PC-3 (cell line): ENCODE results near the gene NCCRP1. TPM values are rescaled to one million over a fixed set of nuclear protein-coding genes. Genes with fewer than 3 reads are reported as not detected.

ENCODE experiments used
- ATAC-seq: fragments of 200-7000 bp; cut with Tn5 transposase; 2 replicates; pipeline ENCODE4 v1.9.1; 2020; ENCODE audit warnings: mild to moderate bottlenecking, moderate library complexity
- BruUV-seq: library from RNA; stranded (reverse); fragments of 400-500 nt; replicated peaks from 2 replicates; lab custom pipeline; 2021; lab: Mats Ljungman, UMichigan
- CTCF ChIA-PET: fragments of 300-600 bp; sonication (Branson Sonifier 250); formaldehyde crosslinking; loops from one replicate; lab custom pipeline; 2022; ENCODE audit warnings: antibody characterized with exemption; lab: Charles Lee
- POLR2A ChIA-PET: fragments of 300-600 bp; sonication (Branson Sonifier 250); formaldehyde crosslinking; loops from one replicate; lab custom pipeline; 2022; ENCODE audit warnings: antibody characterized with exemption; ENCODE audit not compliant: unreplicated experiment; lab: Charles Lee
- DNase-seq: peaks from one replicate; pipeline ENCODE4 v3.0.0-alpha.2; 2015
- H2AFZ ChIP-seq: fragments of 300-600 bp; sonication (generic); 2 replicates; pipeline ENCODE4 v1.6.0; 2016; ENCODE audit warnings: antibody characterized with exemption, low read length
- H3F3A ChIP-seq: fragments of 300-600 bp; sonication (generic); one replicate; pipeline ENCODE4 v1.6.0; 2017; ENCODE audit warnings: antibody characterized with exemption, low read length, control low read depth, mild to moderate bottlenecking; ENCODE audit not compliant: unreplicated experiment
- H3K27ac ChIP-seq: fragments of 300-600 bp; sonication (generic); 2 replicates; pipeline ENCODE4 v1.5.1; 2016; ENCODE audit warnings: mild to moderate bottlenecking, low read length
- H3K27me3 ChIP-seq: fragments of 300-600 bp; sonication (generic); 2 replicates; pipeline ENCODE4 v1.6.1; 2016; ENCODE audit warnings: low read length, mixed read lengths
- H3K36me3 ChIP-seq: fragments of 300-600 bp; sonication (generic); 2 replicates; pipeline ENCODE4 v1.6.1; 2016; ENCODE audit warnings: low read depth, mixed run types, low read length, mixed read lengths
- H3K4me1 ChIP-seq: fragments of 300-600 bp; sonication (generic); 2 replicates; pipeline ENCODE4 v1.5.1; 2016; ENCODE audit warnings: low read length; ENCODE audit not compliant: insufficient read depth
- H3K4me2 ChIP-seq: fragments of 300-600 bp; sonication (generic); 2 replicates; pipeline ENCODE4 v1.6.0; 2016; ENCODE audit warnings: low read length
- H3K4me3 ChIP-seq: fragments of 300-600 bp; sonication (generic); 2 replicates; pipeline ENCODE4 v1.5.1; 2016; ENCODE audit warnings: mild to moderate bottlenecking, low read length, mixed read lengths
- H3K79me2 ChIP-seq: fragments of 300-600 bp; sonication (generic); 2 replicates; pipeline ENCODE4 v1.6.1; 2017; ENCODE audit warnings: low read length, mixed read lengths
- H3K9ac ChIP-seq: fragments of 300-600 bp; sonication (generic); 2 replicates; pipeline ENCODE4 v1.6.0; 2016; ENCODE audit warnings: mild to moderate bottlenecking, low read length
- H3K9me2 ChIP-seq: fragments of 300-600 bp; sonication (generic); replicated peaks from 2 replicates; pipeline ENCODE4 v1.6.1; 2016; ENCODE audit warnings: mixed run types, low read length, mixed read lengths
- H3K9me3 ChIP-seq: fragments of 300-600 bp; sonication (generic); 2 replicates; pipeline ENCODE4 v1.6.1; 2016; ENCODE audit warnings: low read length, mixed read lengths
- H4K20me1 ChIP-seq: fragments of 300-600 bp; sonication (generic); 2 replicates; pipeline ENCODE4 v1.6.1; 2016; ENCODE audit warnings: low read length, mixed read lengths
- CTCF ChIP-seq: fragments of 300-600 bp; sonication (generic); conservative IDR thresholded peaks from 2 replicates; pipeline ENCODE4 v1.5.1; 2017; ENCODE audit warnings: antibody characterized with exemption, low read depth, mild to moderate bottlenecking, low read length
- EZH2 ChIP-seq: fragments of 300-600 bp; sonication (generic); IDR thresholded peaks from one replicate; pipeline ENCODE4 v1.6.1; 2017; ENCODE audit warnings: antibody characterized with exemption, mild to moderate bottlenecking, low read length; ENCODE audit not compliant: unreplicated experiment
- EZH2phosphoT487 ChIP-seq: fragments of 300-600 bp; sonication (generic); IDR thresholded peaks from 2 replicates; pipeline ENCODE4 v1.6.1; 2018; ENCODE audit warnings: mild to moderate bottlenecking, antibody characterized with exemption, low read length, borderline replicate concordance
- intact Hi-C: fragments of 100-400 bp; cut with micrococcal nuclease; formaldehyde crosslinking; loops from 2 replicates; pipeline ENCODE4 v1.9.0; 2023
- total RNA-seq: library from RNA; depleted of rRNA; stranded (reverse); fragments of >200 nt; gene quantifications from 2 replicates; pipeline ENCODE4 v1.2.3, GENCODE V29; 2014

Gene NCCRP1
- total RNA-seq, 1 experiment from 2014 or later: 2.2 TPM

GRCh38 chr19:39157275-39157996 is 39.3 kb upstream of the NCCRP1 start:
- no peak for TF ChIP-seq EZH2
- TF ChIP-seq CTCF: no peak
- TF ChIP-seq EZH2phosphoT487: no peak
- no TSS peak for BruUV-seq
- Histone ChIP-seq H3K27me3 (no peaks in the 10 kb centered on the region), H3F3A (no peaks in the 10 kb centered on the region), H3K36me3 (no peaks in the 10 kb centered on the region), H3K27ac (no peak overlapping the region), H3K4me3 (no peak overlapping the region), H3K79me2 (peaks cover 67% of the 10 kb centered on the region), H3K4me2 (no peak overlapping the region), H4K20me1 (no peaks in the 10 kb centered on the region), H3K9me2 (no peaks in the 10 kb centered on the region), H3K4me1 (peaks cover 46% of the 10 kb centered on the region), H2AFZ (no peak overlapping the region), H3K9ac (no peak overlapping the region), H3K9me3 (no peaks in the 10 kb centered on the region)
- DNase-seq (no peak), ATAC-seq (no peak)
- intact Hi-C loops: no loop called here
- POLR2A ChIA-PET: no interaction called here
- CTCF ChIA-PET: no interaction called here

GRCh38 chr19:39157997-39158389 is 38.8 kb upstream of the NCCRP1 start:
- Histone ChIP-seq H3K9me3 (no peaks in the 10 kb centered on the region), H2AFZ (no peak overlapping the region), H3F3A (no peaks in the 10 kb centered on the region), H3K9me2 (no peaks in the 10 kb centered on the region), H3K79me2 (peaks cover 72% of the 10 kb centered on the region), H3K27ac (no peak overlapping the region), H3K4me3 (no peak overlapping the region), H4K20me1 (no peaks in the 10 kb centered on the region), H3K27me3 (no peaks in the 10 kb centered on the region), H3K36me3 (no peaks in the 10 kb centered on the region), H3K4me2 (no peak overlapping the region), H3K4me1 (peaks cover 46% of the 10 kb centered on the region), H3K9ac (no peak overlapping the region)
- no TSS peak for BruUV-seq
- TF ChIP-seq EZH2 (no peak), CTCF (no peak), EZH2phosphoT487 (no peak)
- no peak for ATAC-seq
- ChIA-PET CTCF (no interaction called here), POLR2A (no interaction called here)
- no peak for DNase-seq
- intact Hi-C loops: no loop called here

- Histone ChIP-seq H3K4me1 (peaks cover 44% of the 10 kb centered on the region), H3F3A (no peaks in the 10 kb centered on the region), H3K9me2 (no peaks in the 10 kb centered on the region), H3K9ac (no peak overlapping the region), H3K4me2 (no peak overlapping the region), H3K79me2 (peaks cover 76% of the 10 kb centered on the region), H4K20me1 (no peaks in the 10 kb centered on the region), H2AFZ (no peak overlapping the region), H3K27ac (no peak overlapping the region), H3K27me3 (no peaks in the 10 kb centered on the region), H3K36me3 (no peaks in the 10 kb centered on the region), H3K9me3 (no peaks in the 10 kb centered on the region), H3K4me3 (no peak overlapping the region)
- TF ChIP-seq EZH2: no peak
- TF ChIP-seq CTCF: no peak
- no peak for TF ChIP-seq EZH2phosphoT487
- intact Hi-C loops: no loop called here
- POLR2A ChIA-PET: no interaction called here
- ATAC-seq (no peak), DNase-seq (no peak)
- no TSS peak for BruUV-seq
- CTCF ChIA-PET: no interaction called here
Observed at GRCh38 chr19:39158646-39159260, 38.0 kb upstream of the NCCRP1 start.
